Hematopoietic multipotent progenitor cell treated with erythropoietin and hydrocortisone succinate and interleukin-3 and kit ligand, for 6 days (in vitro differentiated cells): ENCODE measurements around the gene DHH.

Experiments
- DNase-seq: peaks from one replicate; pipeline ENCODE4 v3.0.0-alpha.2; 2015

The DHH gene

GRCh38 chr12:49048953-49049352 lies 45.6 kb downstream of the DHH start:
- no peak for DNase-seq

DNA sequence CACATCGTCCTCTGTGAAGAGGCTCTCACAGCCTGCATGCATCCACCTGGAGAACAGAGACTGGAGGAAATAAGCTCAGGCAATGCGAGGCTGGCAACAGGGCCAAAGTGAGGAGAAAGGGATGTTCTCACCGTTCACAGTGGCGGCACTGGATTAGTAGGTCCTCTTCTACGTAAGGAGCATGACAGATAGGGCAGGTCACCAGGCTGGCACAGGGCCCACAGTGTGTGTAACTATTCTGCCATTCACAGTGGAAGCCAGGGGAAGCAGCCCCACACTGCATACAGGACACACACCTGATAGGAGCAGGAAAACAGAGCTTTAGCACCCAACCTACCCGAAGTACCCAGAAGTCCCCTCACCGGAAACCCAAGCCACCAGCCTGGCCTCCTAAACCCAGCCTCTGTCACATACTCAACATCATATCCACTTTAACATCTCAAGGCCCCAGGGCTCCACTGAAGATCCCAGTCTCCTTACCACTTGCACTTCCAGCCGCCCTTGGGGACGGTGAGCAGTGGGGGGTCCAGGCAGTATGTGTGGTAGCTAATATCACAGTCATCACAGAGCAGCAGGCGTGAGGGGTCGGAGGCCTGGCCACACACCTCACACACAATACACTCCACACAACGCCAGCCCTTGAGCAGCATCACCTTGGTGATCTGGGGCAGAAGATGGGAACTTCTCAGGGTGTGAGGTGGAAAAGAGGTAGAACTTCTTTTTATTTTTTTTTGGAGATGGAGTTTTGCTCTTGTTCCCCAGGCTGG lies 48.3 kb downstream of the DHH start:
- DNase-seq, result no peak

DNA sequence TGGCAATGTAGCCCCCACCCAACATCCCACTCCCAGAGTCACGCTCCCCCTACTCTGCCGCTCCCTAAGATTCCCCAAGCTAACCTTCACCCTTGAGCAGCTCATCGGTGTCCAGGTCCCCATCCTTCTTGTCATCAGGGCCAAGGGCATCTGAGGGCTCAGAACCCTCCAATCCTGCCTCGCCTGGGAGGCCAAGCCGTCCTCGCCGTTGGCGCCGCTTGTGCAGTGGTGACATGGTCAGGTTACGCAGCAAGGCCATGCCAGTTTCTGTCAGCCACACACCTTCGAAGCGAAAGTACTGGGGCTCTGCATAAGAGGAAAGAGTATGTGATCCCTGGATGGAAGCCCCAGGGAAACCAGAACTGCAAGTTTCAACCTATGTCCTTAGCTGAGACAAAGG lies 49.9 kb downstream of the DHH start:
- DNase-seq, result no peak

GRCh38 chr12:49043856-49044258 lies 50.7 kb downstream of the DHH start:
- peak; percentile 88 for DNase-seq

DNA sequence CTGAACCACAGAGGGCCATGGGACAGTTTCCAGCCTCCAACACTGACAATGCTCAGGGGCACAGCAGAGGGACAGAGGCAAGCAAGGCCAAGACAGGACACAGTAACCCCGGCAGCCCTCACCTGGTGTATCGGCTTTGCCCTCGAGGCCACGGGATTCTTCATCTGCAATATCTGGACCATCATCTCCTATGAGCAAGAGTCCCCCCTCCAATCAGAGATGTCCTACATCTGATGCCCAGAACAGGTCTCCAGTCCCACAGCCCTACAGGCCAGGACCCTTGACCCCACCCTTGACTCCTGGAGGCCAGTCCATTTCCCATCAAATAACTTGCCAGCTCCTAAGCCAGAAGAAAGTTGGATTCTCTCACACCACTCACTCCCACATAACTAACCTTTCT lies 51.4 kb downstream of the DHH start:
- no peak for DNase-seq

GRCh38 chr12:49041881-49042484 lies 52.6 kb downstream of the DHH start:
- no peak for DNase-seq

- DNase-seq, result no peak
Measured at GRCh38 chr12:49041036-49041880, 53.3 kb downstream of the DHH start.

GRCh38 chr12:49040364-49040855 lies 54.2 kb downstream of the DHH start:
- DNase-seq, result no peak

DNA sequence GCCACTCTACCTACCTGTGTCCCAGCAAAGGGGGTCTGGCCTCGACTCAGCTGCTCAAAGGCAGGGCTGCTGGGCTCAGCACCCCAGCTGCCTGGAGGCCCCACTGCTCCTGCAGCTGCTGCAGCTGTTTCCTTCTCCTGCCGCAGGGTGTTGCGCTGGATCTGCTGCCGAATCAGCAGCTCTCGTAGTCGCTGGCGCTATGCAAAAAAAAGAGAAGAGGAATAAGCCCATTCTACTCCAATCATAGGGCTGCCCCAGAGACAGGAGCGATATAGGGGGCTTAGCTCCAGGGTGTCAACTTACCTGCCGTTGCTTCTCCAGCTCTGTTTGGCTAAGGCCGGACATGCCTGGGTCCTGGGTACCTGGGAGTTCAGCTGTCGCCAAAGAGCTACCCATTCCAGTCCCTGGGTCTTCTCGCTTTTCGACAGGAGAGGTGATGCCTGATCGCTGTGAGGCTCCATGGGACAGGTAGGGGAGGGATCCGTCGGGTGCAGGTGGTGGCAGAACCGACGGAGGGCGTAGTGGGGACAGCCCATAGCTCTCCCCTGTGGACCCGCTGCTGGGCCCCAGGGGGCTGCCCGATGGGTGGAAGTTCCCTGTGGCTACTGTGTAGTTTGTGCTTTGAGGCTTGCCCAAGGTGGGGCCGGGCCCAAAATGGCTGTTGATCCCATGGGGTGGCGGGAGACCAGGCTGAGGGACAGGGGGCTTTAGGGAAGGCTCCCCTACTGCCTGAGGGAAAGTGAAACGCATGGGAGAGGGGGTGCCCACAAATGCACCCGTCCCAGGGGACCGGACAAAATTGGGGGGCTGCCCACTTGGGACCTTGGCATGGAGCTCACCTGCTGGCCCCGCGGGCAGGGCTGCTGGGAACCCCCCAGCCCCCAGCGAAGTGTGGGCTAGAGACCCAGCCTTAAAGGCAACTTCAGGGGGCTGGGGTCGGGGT lies 54.9 kb downstream of the DHH start:
- DNase-seq, result no peak

GRCh38 chr12:49038291-49038955 lies 56.2 kb downstream of the DHH start:
- DNase-seq, result no peak

DNA sequence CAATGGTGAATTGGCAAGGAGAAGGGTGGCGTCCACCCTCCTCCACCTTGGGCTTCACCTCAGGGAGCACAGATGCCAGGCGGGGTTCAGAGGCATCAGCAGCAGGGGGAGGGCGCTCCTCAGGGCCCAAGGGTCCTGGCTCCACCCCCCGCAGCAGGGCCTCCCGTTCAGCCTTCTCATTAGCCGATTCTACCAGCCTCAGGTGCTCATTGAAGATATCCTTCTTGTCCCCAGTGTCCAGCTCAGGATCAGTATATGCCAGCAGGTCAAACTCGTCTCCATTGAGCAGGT lies 56.7 kb downstream of the DHH start:
- DNase-seq, result no peak

- no peak for DNase-seq
Measured at GRCh38 chr12:49037111-49037946, 57.3 kb downstream of the DHH start.
